ENCODE results near the gene ZNF140.

DNA sequence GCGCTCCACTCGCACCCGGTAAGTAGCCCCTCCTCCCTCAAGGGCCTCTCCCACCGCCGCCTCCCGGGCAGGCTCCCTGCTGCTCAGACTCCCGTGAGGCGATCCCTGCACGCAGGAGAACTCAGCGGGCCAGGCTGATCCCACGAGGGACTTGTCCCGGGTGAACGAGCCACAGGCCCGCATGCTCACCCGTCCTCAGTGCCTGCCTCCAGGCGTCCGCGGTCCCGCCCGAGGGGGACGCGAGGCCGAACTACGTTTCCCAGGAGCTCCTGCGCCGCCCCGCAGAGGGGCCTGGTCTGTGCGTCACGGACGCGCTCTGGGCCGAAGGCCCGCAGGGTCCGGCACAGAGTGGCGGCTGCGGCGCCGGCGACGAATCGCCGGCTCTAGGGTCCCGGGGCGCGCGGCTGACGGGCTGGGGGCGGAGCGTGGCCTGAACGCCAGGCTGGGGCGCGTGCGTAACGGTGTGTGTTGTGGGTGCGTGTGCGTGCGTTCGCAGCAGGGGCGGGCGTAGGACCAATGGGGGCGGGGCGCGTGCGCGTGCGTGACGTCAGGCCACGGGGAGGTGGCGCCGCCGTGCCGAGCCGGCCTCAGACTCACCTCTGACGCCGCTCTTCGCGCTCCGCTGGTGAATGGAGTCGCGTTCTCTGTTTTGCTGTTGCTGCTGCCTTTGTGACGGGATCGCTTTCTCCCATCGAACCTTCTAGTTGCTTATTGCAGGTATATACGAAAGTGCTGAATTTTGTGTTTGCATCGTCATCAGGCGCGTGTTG lies 49.5 kb downstream of the ZNF140 start, which contains the start of the genes ZNF10 and ZNF891:
- TF ChIP-seq POLR2A (IDR thresholded peaks at IDR 0.05): peak in 1 of 2 donors; percentile 95
- TF ChIP-seq, protein P1, sequence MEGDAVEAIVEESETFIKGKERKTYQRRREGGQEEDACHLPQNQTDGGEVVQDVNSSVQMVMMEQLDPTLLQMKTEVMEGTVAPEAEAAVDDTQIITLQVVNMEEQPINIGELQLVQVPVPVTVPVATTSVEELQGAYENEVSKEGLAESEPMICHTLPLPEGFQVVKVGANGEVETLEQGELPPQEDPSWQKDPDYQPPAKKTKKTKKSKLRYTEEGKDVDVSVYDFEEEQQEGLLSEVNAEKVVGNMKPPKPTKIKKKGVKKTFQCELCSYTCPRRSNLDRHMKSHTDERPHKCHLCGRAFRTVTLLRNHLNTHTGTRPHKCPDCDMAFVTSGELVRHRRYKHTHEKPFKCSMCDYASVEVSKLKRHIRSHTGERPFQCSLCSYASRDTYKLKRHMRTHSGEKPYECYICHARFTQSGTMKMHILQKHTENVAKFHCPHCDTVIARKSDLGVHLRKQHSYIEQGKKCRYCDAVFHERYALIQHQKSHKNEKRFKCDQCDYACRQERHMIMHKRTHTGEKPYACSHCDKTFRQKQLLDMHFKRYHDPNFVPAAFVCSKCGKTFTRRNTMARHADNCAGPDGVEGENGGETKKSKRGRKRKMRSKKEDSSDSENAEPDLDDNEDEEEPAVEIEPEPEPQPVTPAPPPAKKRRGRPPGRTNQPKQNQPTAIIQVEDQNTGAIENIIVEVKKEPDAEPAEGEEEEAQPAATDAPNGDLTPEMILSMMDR (IDR thresholded peaks at IDR 0.05): peak in 1 of 6 experiments; percentile 6

All from thyroid gland (tissue), 4 donors.